NCI-H2171 treated with DMSO at 0.1 percent for 48 hours (cell line): ENCODE measurements around the gene MARCHF10.
"Not testable (repeated sequence)": the region's sequence is repeated elsewhere in the genome, so short reads cannot be mapped to it uniquely, and the experiment has no call there.

Experiments used
- DNase-seq: peaks from one replicate; lab custom pipeline; 2025; lab: John Stamatoyannopoulos, UW

MARCHF10 gene

DNA sequence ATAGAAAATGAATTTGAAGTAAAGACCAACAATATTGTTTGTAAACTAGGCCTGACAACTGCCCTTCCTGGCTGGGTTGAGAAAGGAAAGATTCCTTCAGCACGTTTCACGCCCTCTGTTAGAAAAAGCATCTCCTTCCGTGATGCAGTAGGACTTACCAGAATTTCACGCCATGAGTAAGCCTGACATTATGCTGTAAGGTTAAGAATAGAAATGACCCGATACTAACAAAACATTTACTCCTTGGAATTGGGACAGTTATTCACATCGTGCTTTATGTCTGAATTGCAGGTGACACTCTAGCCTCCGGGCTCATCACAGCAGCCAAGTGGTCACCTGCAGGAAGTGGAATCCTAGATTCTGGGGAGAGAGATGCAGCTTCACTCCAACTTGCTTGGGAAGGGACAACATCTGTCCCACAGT, 17.5 kb downstream of the MARCHF10 start:
- no peak for DNase-seq

DNA sequence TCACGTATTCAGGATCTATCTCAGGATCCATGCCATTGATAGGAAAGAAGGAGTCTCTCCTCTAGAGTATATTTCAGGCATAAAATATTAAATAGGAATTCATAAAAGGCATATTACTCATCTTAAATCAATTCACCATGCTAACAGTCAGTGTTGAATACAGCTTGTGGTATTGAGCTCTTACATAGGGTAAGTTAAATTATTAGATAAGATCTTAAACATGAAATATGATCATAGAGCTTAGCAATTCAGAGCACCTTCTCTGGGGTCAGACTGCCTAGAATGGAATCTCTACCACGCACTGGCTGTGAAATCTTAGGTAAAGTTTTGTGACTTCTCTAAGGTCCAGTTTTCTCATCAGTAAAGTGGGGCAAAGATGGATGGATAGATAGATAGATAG, 20.7 kb downstream of the MARCHF10 start:
- no peak for DNase-seq

DNA sequence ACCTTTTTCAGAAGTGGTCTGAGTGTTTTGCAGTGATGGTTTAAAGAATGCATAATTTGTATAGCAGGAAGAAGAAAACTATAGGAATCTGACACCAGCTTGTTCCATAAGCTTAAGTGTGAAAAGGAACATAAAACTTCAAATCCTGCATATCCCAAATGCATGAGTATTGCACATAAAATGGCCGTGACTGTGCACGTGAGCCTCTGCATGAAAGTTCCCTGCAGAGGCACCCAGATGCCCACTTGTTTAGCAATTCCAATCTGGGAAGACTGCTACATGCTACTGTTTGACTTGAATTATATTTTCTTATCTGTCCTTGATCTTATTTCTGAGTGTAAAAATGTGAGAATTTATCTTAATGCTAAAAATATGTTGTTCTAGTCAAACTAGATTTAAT, 21.5 kb downstream of the MARCHF10 start:
- DNase-seq: no peak

DNA sequence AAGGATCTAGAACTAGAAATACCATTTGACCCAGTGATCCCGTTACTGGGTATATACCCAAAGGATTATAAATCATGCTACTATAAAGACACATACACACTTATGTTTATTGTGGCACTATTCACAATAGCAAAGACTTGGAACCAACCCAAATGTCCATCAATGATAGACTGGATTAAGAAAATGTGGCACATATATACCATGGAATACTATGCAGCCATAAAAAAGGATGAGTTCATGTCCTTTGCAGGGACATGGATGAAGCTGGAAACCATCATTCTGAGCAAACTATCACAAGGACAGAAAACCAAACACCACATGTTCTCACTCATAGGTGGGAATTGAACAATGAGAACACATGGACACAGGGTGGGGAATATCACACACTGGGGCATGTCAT, 22.1 kb downstream of the MARCHF10 start:
- not testable (repeated sequence) for DNase-seq

DNA sequence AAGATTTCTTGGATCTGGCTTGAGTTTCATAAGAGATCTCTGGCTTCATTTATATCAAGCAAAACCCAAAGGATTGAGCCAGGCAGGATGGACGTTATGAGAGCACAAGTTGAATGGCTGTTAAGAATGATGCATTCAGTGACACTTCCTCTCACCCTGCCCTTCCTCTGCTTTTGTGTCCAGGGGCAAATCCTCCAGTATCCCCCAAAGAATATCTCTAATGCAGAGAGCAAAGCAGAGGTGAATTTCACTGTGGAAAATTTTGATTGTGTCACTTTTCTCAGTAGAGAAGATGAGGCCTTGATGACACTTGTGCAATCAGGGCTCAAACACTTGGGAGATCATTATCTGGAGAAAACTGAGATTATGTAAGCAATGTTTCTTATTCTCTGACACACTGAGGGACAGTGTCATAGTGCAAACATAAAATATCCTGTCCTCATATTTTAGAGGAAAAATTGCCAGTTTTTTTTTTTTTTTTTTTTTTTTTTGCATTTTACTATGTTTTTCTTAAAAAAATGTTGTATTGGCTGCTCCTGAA, 25.3 kb downstream of the MARCHF10 start:
- no peak for DNase-seq

DNA sequence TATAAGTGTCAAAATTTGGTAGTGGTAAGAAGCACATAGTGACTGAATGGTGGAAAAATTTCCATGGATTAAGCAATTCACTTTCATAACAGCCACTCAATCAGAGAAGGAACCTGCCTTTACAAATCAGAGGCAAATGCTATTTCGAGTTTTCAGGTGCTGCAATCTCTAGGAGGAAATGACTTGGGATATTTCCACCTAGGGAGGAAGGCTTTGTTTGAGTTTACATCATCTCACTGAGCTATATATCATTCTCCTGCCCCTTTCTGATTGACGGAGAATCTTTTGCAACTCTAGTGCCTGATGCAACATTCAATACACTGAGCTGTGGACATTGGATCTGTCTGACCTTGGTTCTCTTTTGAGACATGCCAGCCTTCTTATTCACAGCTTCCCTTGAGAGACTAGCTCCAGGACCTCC, 26.3 kb downstream of the MARCHF10 start:
- no peak for DNase-seq

DNA sequence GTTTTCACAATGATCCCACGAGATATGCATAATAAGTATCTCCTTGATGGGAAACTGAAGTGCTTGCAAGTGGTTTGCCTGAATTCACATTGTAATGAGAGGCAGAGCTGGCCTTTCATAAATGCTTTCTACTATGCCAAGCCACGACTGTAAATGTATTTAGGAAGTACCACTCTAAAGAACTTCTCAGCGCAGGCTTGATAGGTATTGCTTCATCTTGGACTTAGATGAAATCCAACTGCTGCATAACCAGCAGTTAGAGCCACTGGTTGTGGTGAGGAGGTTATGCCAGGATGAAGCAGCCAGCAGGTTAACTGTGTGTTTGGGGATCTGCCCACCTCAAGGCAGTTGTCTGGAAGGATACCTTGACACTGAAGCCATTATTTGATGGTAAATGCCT, 26.8 kb downstream of the MARCHF10 start:
- DNase-seq: no peak

DNA sequence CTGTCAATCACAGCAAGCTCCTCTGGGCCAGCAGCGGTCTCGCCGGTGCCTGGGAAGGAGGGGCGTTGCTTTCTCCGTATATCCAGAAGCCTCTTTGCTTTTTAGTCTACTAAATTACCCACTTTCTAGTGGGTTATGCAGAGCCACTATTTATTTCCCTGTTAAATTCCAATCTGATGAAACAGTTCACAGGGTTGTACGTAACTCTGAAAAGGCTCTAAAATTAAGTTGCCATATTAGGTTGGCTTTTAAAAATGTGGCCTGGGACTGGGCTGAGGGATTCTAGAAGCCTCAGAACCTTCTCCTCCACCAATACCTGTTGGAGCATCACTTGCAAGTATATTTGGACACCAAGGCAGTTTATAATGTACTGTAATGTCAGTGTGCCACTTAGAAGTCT, 27.2 kb downstream of the MARCHF10 start:
- DNase-seq: no peak

DNA sequence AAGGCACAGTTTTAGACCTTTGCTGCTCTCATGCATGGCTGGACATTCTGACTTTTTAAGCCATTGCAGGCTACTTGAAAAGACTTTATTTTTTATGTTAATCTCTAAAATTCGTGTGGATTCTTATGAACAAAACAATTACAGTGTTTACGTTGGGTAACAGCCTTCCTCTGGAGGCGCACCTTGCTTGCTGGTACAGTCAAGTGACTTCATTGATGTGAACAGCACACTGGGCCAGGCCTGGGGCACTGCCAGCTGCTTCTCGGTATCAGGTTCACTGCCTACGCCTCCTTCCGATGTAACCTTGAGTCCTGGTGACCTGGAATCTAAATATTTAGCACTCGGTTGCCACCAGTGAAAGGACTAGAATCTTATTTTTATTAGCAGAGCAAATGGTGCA, 27.8 kb downstream of the MARCHF10 start:
- DNase-seq: peak; percentile 96

DNA sequence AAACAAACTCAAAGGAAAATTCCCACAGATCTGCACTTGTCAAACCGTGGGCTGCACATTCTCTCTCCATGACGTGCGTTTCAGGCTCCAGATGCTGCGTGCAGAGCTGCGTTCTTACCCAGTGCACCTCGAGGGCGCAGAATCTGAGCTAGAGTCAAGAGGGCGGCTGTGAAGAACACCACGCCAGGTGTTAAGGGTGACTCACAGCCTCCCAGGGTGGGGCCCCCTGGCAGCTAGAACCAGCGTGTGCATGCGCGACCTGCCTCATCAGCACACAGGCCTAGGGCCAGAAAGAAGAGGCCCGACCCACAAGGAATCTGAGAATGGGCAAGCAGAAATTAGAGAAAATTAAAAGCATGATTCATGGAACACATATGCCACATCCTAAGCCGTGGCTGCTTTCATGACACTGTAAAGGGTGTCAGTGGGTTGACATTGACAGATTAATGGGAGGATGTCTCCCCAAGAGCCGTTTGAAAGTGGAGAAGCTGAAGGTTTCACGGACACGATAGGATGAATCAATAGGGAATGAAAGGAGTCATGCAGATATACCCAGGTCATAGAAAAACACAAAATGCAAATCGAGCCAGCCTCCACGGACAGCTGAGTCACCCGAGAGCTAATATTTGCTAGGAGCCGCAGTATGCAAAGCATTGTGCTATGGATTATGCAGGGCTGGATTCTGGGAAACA, 29.0 kb downstream of the MARCHF10 start:
- peak; percentile 98 for DNase-seq

DNA sequence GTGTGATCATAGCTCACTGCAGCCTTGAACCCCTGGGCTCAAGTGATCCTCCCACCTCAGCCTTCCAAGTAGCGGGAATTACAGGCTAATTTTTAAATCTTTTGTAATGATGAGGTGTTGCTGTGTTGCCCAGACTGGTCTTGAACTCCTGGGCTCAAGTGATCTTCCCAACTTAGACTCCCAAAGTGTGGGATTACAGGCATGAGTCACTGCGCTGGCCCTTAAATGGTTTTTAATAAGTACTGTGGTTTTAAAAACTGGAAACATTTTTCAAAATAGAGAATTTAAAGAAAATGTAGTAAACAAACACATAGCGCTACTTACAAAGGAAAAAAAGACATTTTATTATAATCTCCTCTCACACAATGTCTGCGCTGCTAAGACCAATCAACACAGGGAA, 32.2 kb downstream of the MARCHF10 start:
- DNase-seq: no peak

DNA sequence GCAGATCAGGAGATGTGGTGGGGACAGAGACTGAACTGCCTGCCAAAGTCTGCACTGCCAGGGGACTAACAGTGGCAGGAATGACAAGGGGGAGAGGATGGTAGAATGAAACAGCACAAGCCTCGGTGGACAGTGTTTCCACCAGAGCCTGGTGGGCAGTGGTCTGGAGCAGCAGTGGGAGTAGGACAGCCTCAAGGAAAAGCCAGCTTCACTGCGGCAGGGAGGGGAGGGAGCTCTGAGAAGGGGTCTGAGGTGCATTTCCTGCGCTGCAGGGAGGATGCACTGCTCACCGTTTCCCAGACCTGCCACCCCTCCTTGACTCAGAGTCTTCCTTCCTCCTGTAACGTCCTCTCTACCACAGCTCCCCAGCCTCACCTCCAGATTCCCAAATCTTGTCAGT, 33.8 kb downstream of the MARCHF10 start:
- DNase-seq: no peak

DNA sequence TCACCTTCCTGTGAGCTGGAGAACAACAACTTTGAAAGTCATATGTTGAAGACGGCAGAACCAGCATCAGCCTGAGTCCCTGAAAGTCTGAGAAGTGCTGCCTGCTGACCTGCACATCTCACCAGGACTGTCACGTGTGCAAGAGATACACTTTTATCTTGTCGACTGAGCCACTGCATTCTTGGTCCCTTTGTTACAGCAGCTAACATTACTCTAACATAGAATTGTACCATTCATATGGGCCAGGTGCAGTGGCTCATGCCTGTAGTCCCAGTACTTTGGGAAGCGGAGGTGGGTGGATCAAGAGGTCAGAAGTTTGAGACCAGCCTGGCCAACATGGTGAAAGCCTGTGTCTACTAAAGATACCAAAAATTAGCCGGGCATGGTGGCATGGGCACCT, 40.1 kb downstream of the MARCHF10 start:
- no peak for DNase-seq

DNA sequence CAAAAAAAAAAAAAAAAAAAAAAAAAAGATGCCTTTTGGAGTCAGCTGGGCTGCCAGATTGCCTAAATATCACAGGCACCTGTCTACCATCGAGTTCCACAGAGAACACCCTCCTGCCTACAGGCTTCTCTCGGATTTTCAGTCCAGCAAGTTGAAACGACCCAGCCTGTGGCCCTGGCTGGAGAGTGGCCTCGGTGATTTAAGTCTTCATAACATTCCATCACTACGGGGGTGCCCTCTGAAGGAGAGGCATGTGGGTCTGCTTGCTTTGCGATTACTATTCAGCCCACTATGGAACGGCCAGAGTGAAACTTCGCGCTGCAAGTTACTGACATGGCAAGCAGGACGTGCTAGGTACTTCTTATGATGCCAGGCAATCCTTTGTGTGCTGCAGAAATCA, 42.8 kb downstream of the MARCHF10 start:
- DNase-seq: peak; percentile 45

DNA sequence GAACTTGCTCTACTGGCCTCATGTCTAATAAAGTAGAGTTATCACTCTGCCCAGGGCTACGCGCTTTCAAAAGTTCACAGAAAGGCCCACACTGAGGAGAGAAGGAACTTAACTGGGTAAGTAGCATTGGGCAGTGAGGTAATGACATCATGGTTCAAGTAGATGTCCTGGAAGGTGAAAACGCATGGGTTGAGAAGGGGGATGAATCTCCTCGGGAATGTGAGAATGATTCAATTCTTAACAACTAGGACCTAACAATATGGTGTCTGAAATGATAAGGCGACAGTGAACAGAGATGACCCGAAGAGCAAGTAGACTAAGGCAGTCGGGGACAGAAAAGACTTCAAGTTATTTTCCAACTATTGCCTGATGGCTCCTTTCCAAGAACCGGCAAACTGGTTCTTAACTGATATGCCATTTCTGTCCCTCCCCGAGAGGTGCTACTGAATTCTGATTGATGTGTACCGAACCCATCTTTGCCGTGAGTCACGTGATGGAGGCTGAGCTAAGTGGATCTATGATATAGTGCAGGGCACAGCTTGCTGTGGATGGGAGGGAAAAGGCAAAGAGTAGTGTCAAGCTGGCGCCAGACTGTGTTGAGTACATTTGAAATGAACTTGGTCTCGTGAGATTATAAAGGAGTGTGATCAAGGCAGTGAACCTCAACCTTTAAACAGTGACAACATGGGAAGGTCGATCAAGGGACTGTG, 44.1 kb downstream of the MARCHF10 start:
- no peak for DNase-seq

DNA sequence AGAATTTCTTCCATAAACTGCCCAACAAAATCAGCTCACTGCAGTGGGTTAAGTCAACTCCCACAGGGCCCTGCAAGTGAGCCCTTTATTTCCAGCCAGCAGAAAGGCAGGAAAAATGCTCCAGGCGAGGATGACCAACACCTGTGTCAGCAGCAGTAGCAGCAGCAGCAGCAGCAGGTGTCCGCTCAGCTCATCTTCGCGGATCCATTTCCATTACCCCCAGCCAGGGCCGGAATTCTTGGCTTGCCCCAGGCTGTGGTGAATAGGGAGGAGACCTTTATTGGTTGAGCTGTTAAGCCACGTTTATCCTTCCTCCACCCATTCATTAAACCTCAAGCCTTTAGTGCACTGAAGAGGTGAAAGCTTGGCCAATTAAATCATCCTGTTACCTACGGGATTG, 46.2 kb downstream of the MARCHF10 start:
- no peak for DNase-seq

DNA sequence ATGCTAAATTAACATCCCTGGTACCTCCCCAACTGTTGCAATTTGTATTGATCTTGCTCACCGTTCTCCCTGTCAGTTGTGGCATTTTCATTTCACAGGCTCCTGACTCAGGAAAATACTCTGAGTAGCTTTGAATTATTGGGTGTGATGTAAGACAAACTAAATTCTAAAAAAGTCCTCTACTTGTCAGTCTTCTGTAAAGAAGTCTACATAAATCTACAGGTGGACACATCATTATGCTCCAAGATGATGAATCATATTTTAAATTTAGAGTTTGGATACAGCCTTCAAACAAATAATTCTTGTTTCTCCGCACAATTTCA, 47.2 kb downstream of the MARCHF10 start:
- no peak for DNase-seq

DNA sequence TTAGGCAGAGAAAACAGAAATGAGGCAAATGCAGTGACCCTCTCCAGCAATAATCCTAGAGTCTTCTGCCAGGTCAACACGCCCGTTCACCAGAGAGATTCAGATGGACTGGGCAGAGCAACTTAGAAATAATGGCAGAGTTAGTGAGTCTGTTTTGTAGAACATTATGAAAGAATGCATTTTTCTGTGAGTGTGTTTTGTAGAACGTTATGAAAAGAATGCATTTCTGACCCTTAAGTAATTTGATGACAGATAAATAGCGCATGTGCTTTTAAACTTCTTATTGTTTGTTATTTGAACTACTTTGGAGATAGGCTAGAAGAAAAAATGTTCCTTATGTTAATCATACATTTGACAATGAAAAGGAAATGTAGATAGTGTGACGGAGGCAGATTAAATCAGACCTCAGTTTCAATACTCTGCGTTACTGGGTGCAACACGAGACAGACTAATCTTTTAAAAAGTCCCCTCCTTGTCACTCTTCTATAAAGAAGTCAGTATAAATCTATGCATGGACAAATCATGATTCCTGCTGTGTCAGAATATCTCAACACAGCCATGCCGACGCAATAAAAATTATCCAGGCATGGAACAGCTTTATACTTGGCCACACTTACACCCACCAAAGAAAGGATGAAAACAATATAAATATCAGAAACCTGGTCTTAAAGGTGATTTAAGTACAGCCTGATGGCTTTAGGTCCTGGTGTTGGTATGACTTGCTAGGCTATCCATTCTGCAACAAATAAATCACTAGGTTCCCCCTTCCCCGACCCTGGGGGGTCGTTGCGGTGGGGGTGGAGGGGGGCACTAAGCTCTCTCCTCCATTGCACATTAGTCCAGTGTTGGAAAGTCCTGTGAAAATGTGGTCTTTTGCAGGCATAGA, 47.8 kb downstream of the MARCHF10 start:
- DNase-seq: no peak

DNA sequence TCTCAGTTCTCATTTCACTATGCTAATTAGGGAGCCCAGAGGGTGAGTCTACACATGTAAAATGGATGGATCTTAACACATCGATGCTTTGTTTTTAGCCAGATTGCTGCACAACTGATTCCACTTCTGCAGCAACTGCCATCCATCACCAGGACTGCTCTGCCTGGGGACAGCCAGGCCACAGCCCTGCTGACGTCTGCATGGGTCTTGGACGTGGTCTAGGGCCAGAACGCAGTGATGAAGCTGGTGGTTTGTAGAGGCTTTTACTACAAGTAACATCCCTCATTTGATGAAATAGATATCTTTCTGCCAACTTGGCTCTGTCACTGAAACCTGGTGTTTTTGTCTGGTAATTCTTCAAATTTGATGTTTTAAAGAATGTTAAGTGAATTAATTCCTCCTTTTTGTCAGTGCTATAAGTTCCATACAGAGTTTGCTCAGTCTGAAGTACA, 50.6 kb downstream of the MARCHF10 start:
- DNase-seq: no peak

DNA sequence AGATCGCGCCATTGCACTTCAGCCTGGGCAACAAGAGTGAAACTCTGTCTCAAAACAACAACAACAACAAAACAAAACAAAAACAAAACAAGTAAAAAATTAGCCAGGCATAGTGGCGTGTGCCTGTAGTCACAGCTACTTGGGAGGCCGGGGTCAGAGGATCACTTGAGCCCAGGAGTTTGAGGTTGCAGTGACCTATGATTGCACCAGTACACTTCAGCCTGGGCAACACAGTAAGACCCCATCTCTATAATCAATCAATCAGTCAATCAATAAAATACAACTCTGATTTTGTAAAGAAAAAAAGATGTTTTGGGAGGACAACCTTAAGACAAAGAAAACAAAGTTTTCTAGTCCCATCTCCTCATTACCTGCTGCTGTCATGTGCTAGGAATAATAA, 51.9 kb downstream of the MARCHF10 start:
- DNase-seq: no peak

DNA sequence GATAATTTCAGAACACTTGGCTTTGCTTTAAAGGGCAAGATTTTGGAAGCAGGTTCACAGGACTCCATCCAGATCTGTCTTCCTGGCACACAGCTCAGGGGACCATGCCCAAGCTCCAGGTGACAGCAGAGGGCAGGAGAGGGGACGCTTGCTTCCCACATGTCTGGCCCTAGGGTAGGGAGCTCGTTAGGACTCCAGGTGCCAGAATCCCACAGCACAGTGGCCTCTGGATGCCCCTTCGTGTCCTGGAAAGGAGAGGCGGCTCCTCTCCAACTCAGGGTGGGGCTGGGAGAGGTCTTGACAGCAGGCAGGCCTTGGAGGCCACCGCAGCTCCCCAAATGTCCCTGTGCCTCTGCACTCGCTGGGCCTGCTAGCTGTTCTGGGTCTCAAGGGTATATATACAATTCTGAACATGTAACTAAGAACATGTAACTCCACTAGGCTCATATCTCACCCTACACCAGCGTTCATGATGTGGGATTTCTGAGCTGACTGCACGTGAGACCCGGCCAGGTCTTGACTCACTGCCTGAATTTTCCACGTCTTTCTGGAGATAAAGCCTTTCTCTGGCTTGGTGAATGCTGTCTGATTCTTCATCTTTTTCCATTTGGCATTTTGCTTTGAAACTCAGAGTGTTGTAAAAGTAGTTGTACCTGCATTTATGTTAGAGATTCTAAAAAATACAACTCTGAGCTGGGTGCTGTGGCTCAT, 52.8 kb downstream of the MARCHF10 start:
- no peak for DNase-seq

DNA sequence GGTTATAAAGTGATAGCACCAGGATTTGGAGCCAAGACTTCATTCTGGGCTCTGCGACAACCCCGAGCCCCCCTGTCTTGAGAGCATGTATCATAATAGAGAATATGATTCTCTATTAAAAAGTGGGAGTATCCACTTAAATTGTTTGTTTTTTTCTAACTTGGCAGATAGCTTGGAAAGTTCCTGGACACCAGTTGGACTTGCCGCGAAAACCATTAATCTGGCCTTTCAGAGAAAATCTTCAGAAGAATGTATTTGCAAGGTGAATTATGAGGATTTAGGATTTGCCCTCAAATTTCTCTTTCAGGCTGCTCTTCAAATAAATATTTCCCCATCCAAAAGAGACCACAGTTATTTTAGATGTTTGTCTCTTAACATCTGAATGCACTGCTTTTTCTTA, 53.5 kb downstream of the MARCHF10 start:
- DNase-seq: no peak
